VCaP (cell line): ENCODE data around the gene COL25A1.

ENCODE experiments used
- H3K27ac ChIP-seq: fragments of 450-650 bp; 2 replicates; pipeline ENCODE4 v1.5.1; 2017
- CTCF ChIP-seq: fragments of 450-650 bp; conservative IDR thresholded peaks from 2 replicates; pipeline ENCODE4 v1.5.1; 2017; ENCODE audit warnings: mild to moderate bottlenecking, moderate library complexity

Gene COL25A1

GRCh38 chr4:109184491-109184961 is 117.9 kb downstream of the COL25A1 start:
- no peak overlapping the region for H3K27ac ChIP-seq
- no peak for TF ChIP-seq CTCF

GRCh38 chr4:109183931-109184490 is 118.4 kb downstream of the COL25A1 start:
- no peak overlapping the region for H3K27ac ChIP-seq
- TF ChIP-seq CTCF: no peak

- no peak for TF ChIP-seq CTCF
- no peak overlapping the region for H3K27ac ChIP-seq
Observed at GRCh38 chr4:109182696-109183095, 119.8 kb downstream of the COL25A1 start.

- TF ChIP-seq CTCF: no peak
- no peak overlapping the region for H3K27ac ChIP-seq
Observed at GRCh38 chr4:109179061-109179460, 123.4 kb downstream of the COL25A1 start.

- no peak for TF ChIP-seq CTCF
- no peak overlapping the region for H3K27ac ChIP-seq
Observed at GRCh38 chr4:109177096-109177810, 125.2 kb downstream of the COL25A1 start.

GRCh38 chr4:109174224-109174953 is 128.1 kb downstream of the COL25A1 start:
- H3K27ac ChIP-seq: no peak overlapping the region
- TF ChIP-seq CTCF: no peak

- TF ChIP-seq CTCF: no peak
- no peak overlapping the region for H3K27ac ChIP-seq
Observed at GRCh38 chr4:109172301-109172700, 130.2 kb downstream of the COL25A1 start.
